Activated CD4-positive, CD25-positive, alpha-beta regulatory T cell treated with anti-CD3 and anti-CD28 coated beads, Interleukin-2, amount 50 U/mL, for 24 hours (primary cell): Measurements from ENCODE around the gene KICS2.
"Not testable (repeated sequence)": the region's sequence is repeated elsewhere in the genome, so short reads cannot be mapped to it uniquely, and the experiment has no call there.

ENCODE experiments used
- ATAC-seq, 2 donors: fragments of 150-1000 bp; cut with Tn5 transposase; one replicate each; pipeline ENCODE4 v1.10.0; 2021; ENCODE audit warnings: mild to moderate bottlenecking in 1 of 2, moderate library complexity in 1 of 2

The KICS2 gene

GRCh38 chr12:64222009-64222765 is at the start of gene KICS2:
Gene KICS2 (minus strand): TSS chr12:64222296. CDS start chr12:64222237, 59 bp downstream.
- ATAC-seq, result peak; percentile 92 to 95

- no peak for ATAC-seq
Measured at GRCh38 chr12:64270411-64270810, 48.3 kb upstream of the KICS2 start.

- no peak for ATAC-seq
Measured at GRCh38 chr12:64269161-64269560, 47.1 kb upstream of the KICS2 start.

- ATAC-seq, result no peak
Measured at GRCh38 chr12:64268409-64268808, 46.3 kb upstream of the KICS2 start.

- ATAC-seq, result no peak
Measured at GRCh38 chr12:64265839-64266238, 43.7 kb upstream of the KICS2 start.

DNA sequence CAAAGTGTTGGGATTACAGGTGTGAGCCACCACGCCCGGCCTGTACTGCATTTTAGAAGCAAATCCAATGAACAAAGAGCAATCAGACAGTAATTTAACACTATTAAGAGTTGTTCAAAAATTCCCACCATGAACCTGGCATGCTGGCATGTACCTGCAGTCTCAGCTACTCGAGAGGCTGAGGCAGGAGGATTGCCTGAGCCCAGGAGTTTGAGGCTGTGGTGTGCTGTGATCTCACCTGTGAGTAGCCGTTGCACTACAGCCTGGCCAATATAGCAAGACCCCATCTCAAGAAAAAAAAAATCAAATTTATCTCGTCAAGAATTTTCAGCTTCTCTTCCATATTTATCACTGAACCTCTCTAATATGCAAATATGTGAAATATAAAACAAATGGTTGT is 39.7 kb upstream of the KICS2 start:
- no peak for ATAC-seq

DNA sequence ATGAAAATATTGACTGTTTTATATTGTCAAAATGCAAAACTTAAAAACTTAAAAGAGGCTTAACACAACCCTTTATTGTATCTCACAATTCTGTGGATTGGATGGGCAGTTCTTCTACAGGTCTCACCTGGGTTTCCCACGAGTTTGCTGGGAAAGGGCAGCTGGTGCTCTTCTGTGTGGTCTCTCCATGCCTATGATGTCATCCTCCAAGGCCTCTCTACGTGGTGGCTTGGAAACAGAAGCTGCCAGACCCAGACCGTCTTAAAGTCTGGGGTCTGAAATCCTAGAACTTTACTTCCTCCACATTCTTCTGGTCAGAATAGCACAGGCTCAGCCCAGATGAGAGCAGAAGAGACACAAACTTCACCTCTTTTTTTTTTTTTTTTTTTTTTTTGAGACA is 36.5 kb upstream of the KICS2 start:
- no peak for ATAC-seq

GRCh38 chr12:64256166-64256800 is 34.2 kb upstream of the KICS2 start:
- ATAC-seq, result no peak

- ATAC-seq, result no peak
Measured at GRCh38 chr12:64255249-64255648, 33.2 kb upstream of the KICS2 start.

DNA sequence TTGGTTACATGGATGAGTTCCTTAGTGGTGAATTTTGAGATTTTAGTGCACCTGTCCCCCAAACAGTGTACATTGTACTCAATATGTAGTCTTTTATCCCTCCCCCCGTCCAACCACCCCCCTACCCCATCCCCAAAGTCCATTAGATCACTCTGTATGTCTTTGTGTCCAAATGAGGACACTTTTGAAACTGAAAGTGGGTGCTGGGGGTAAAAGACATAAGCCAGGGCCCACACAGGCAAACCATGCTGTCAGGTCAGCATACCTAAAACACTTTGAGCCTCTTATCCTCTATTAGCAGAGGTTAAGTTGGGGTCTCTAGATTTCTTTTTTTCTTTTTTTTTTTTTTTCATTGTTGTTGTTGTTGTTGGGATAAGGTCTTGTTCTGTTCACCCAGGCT is 31.3 kb upstream of the KICS2 start:
- ATAC-seq, result no peak

- no peak for ATAC-seq
Measured at GRCh38 chr12:64252681-64253080, 30.6 kb upstream of the KICS2 start.

GRCh38 chr12:64243809-64244208 is 21.7 kb upstream of the KICS2 start:
- ATAC-seq, result no peak

DNA sequence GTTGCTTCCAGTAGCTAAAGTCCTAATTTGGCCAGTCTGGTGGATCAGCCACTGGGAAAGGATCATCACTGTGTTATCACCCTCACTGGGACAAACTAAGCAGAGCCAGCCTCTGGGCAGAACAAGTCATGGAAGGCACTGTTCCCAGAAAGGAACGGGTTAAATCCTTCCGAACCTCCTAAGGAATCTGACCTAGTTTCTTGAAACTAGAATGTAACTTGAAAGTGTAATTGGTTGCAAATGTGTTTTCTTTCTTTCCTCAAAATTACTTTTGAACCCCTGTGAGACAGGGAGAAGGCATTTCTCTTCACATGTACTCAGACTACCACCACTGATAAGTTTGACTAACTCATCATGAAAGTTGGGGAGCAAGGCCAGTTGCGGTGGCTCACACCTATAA is 18.7 kb upstream of the KICS2 start:
- ATAC-seq, result no peak

DNA sequence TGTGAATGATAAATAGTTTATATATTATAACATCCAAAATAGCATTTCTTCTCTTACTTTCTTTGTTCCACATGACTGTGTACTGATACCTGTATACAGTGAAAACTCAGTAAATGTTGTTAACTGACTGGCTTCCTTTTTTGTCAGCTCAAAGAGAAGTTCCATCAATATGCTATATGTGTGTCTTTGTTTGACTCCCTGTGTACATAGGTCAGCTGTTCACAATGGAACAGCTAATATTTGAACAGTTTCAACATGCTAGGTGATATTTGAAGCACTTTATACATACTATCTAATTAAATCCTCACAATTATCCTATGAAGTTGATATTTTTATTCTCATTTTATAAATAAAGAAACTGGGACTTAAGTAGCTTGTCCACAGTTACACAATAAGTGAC is 15.3 kb upstream of the KICS2 start:
- no peak for ATAC-seq

DNA sequence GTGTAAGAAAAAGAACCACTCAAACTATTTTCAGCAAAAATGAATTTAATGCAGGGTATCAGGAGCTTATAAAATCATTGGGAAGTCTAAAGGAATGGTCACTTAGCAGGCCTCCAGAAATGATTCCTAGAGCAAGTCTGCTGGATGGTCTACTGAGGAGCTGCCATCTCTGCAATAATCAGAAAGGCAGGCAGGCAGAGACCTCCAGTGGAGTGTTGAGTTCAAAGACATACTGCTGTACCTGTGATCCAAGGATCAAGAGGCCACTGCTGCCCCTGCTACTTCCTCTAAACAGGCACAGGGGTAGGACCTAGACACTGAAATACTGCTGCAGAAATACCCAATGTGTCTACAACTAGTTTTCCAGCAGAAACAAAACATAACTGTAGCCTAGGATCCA is 14.5 kb upstream of the KICS2 start:
- ATAC-seq, result no peak

GRCh38 chr12:64232196-64232595 is 10.1 kb upstream of the KICS2 start:
- ATAC-seq, result no peak

DNA sequence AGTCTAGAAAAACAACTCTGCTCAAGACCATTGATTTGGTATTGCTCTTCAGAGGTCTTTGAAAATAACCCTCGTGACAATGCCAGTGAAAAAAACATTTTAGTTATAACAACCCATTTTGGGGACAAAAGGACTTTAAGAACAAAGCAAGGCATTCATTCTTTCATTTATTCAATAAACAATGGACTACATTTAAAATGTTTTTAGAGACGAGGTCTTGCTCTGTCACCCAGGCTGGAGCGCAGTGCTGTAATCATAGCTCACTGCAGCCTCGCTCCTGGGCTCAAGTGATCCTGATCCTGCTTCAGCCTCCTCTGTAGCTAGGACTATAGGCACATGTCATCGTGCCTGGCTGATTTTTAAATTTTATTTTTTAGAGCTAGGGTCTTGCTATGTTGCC is 7.7 kb upstream of the KICS2 start:
- ATAC-seq, result no peak

- no peak for ATAC-seq
Measured at GRCh38 chr12:64229240-64229639, 7.1 kb upstream of the KICS2 start.

DNA sequence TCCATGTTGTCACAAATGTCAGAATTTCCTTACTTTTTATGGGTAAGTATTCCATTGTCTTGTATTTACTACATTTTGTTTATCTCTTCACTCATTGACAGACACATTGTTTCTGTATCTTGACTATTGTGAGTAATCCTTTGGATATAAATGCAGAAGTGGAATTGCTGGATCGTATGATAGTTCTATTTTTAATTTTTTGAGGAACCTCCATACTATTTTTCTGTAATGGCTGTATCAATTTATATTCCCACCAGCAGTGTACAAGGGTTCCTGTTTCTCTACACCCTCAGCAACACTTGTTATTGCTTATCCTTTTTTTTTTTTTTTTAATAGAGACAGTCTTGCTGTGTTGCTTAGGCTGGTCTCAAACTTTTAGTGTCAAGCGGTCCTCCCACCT is 3.5 kb upstream of the KICS2 start:
- ATAC-seq, result no peak

DNA sequence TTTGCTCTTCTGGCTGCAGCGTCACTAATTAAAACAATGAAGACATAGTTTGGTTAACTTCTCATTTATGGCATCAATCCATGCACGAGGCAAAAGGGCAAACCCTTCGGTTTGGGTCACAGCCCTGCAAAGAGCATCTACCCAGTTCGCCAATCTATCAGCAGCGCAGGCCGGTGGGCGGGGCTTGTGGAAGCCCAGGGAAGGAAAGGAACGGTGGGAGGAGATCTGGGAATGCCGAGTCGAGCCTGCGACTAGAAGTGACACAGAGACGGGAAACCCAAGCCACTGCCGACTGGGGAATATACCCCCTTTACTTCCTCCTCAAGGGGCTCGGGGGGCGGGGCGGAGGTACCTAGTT is 466 bp downstream of the KICS2 start:
- ATAC-seq, result peak; percentile 26 to 34

DNA sequence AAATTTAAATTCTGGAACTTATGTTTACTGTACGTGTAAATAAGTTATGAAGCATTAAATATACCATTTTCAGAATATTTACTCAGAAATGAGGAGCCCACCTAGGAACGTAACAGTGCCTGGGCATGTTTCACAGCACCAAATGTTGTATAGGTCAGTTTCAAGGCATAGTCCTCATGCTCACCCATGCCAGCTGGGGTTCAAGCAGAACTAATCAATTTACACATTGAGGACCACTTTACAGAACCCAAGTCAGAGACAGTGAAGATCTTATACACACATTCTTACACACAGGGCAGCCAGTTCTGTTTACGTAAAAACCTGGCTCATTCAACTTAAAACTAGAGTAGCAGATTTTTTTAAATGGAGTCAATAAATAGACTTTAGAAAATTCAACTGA is 2.0 kb downstream of the KICS2 start:
- no peak for ATAC-seq

DNA sequence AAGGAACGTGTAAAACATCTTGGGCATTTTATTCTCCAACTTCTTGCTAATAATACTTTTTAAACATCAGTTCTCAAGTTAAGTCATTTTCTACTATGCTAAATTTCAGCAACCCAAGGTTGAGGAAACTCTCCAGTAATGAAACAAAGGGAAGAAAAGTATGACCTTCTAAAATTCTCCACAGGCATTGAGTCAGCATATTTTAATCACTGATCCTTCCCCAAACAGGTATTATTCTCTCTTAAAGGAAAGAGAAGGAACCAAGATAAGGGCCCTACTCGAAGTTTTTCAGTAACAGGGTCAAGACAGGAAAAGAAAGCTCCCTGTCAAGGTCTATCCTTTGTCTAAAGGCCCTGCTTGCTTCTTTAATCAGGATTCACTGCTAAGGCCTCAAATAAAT is 3.0 kb downstream of the KICS2 start:
- no peak for ATAC-seq

GRCh38 chr12:64218597-64218996 is 3.5 kb downstream of the KICS2 start:
- ATAC-seq, result no peak

- not testable (repeated sequence) for ATAC-seq
Measured at GRCh38 chr12:64217643-64218042, 4.5 kb downstream of the KICS2 start.

GRCh38 chr12:64216239-64216638 is 5.9 kb downstream of the KICS2 start:
- no peak for ATAC-seq
